HEK293 (cell line): ENCODE results near the gene RPRD1B.

ENCODE experiments used
- CTCF ChIA-PET: fragments of 350-600 bp; formaldehyde crosslinking; extraction: SDS; loops from one replicate; lab custom pipeline; 2021; ENCODE audit warnings: antibody characterized with exemption; lab: Yijun Ruan, JAX
- POLR2A ChIA-PET: fragments of 300-600 bp; formaldehyde crosslinking; extraction: SDS; loops from one replicate; lab custom pipeline; 2020; ENCODE audit warnings: antibody characterized with exemption, inconsistent platforms; lab: Yijun Ruan, JAX
- H3K27ac ChIP-seq: fragments of 200-500 bp; sonication (Bioruptor generic); 2 replicates; pipeline ENCODE4 v1.5.1; 2014; ENCODE audit warnings: low read depth, low read length, control low read depth, inconsistent platforms; ENCODE audit errors: extremely low read depth
- H3K36me3 ChIP-seq, 2 experiments: fragments of 200-500 bp in 1 of 2; sonication (Bioruptor generic) in 1 of 2; 1 replicate in 1 of 2; 2 replicates in 1 of 2; pipeline ENCODE4 v1.5.1; 2014 to 2017; ENCODE audit warnings: inconsistent platforms in 2 of 2, low read length in 2 of 2; ENCODE audit not compliant: control insufficient read depth in 2 of 2, insufficient read depth in 1 of 2
- H3K4me1 ChIP-seq: fragments of 200-500 bp; sonication (Bioruptor generic); 2 replicates; pipeline ENCODE4 v1.5.1; 2014; ENCODE audit warnings: mild to moderate bottlenecking, low read length, inconsistent platforms; ENCODE audit not compliant: control insufficient read depth, insufficient read depth
- H3K4me3 ChIP-seq: 2 replicates; pipeline ENCODE4 v1.5.1; 2011; ENCODE audit warnings: low read depth, mild to moderate bottlenecking, control low read depth, low read length, moderate library complexity
- H3K9me3 ChIP-seq: fragments of 200-500 bp; sonication (Bioruptor generic); 2 replicates; pipeline ENCODE4 v1.5.1; 2014; ENCODE audit warnings: low read depth, low read length, inconsistent platforms; ENCODE audit not compliant: control insufficient read depth, insufficient read depth
- HOXC10 ChIP-seq: sonication (generic); formaldehyde crosslinking; IDR thresholded peaks from 2 replicates; pipeline ENCODE4 v1.8.1; 2023; ENCODE audit warnings: mild to moderate bottlenecking, missing genetic modification reagents
- PRDM10 ChIP-seq: fragments of 450-650 bp; formaldehyde crosslinking; IDR thresholded peaks from 2 replicates; pipeline ENCODE4 v1.5.1; 2016; ENCODE audit warnings: missing biosample characterization, missing genetic modification characterization
- YY2 ChIP-seq: fragments of 450-650 bp; formaldehyde crosslinking; IDR thresholded peaks from 2 replicates; pipeline ENCODE4 v1.5.1; 2016; ENCODE audit warnings: missing biosample characterization, missing genetic modification characterization
- ZFP41 ChIP-seq: fragments of 450-650 bp; formaldehyde crosslinking; IDR thresholded peaks from 2 replicates; pipeline ENCODE4 v1.5.1; 2016; ENCODE audit warnings: missing biosample characterization, missing genetic modification characterization, borderline replicate concordance
- ZNF146 ChIP-seq: fragments of 450-650 bp; formaldehyde crosslinking; IDR thresholded peaks from 2 replicates; pipeline ENCODE4 v1.5.1; 2016; ENCODE audit warnings: missing biosample characterization, missing genetic modification characterization
- ZNF16 ChIP-seq: fragments of 450-650 bp; formaldehyde crosslinking; IDR thresholded peaks from 2 replicates; pipeline ENCODE4 v1.5.1; 2016; ENCODE audit warnings: low read depth, missing biosample characterization, missing genetic modification characterization
- ZNF354C ChIP-seq: fragments of 450-650 bp; formaldehyde crosslinking; IDR thresholded peaks from 2 replicates; pipeline ENCODE4 v1.5.1; 2016; ENCODE audit warnings: missing biosample characterization, missing genetic modification characterization, low read depth, borderline replicate concordance
- ZNF366 ChIP-seq: fragments of 450-650 bp; formaldehyde crosslinking; conservative IDR thresholded peaks from 2 replicates; pipeline ENCODE4 v1.5.1; 2016; ENCODE audit warnings: missing biosample characterization, missing genetic modification characterization
- ZNF449 ChIP-seq: fragments of 450-650 bp; formaldehyde crosslinking; IDR thresholded peaks from 2 replicates; pipeline ENCODE4 v1.5.1; 2017; ENCODE audit warnings: missing biosample characterization, mild to moderate bottlenecking, missing genetic modification characterization, moderate library complexity
- ZNF501 ChIP-seq: fragments of 450-650 bp; formaldehyde crosslinking; IDR thresholded peaks from 2 replicates; pipeline ENCODE4 v1.5.1; 2016; ENCODE audit warnings: missing biosample characterization, missing genetic modification characterization
- ZNF529 ChIP-seq: fragments of 450-650 bp; formaldehyde crosslinking; IDR thresholded peaks from 2 replicates; pipeline ENCODE4 v1.5.1; 2017; ENCODE audit warnings: missing genetic modification characterization, missing biosample characterization; ENCODE audit not compliant: insufficient replicate concordance
- ZNF585B ChIP-seq: fragments of 450-650 bp; formaldehyde crosslinking; IDR thresholded peaks from 2 replicates; pipeline ENCODE4 v1.5.1; 2016; ENCODE audit warnings: missing biosample characterization, missing genetic modification characterization
- ZNF624 ChIP-seq: fragments of 450-650 bp; formaldehyde crosslinking; IDR thresholded peaks from 2 replicates; pipeline ENCODE4 v1.5.1; 2017; ENCODE audit warnings: missing biosample characterization, missing genetic modification characterization
- ZNF76 ChIP-seq: fragments of 450-650 bp; formaldehyde crosslinking; IDR thresholded peaks from 2 replicates; pipeline ENCODE4; 2016; ENCODE audit warnings: low read depth, missing biosample characterization, missing genetic modification characterization, borderline replicate concordance
- ZNF791 ChIP-seq: fragments of 450-650 bp; formaldehyde crosslinking; IDR thresholded peaks from 2 replicates; pipeline ENCODE4 v1.5.1; 2016; ENCODE audit warnings: missing biosample characterization, missing genetic modification characterization
- ZNF837 ChIP-seq: fragments of 450-650 bp; formaldehyde crosslinking; IDR thresholded peaks from 2 replicates; pipeline ENCODE4 v1.5.1; 2016; ENCODE audit warnings: missing biosample characterization, missing genetic modification characterization
- ZSCAN16 ChIP-seq: fragments of 450-650 bp; formaldehyde crosslinking; IDR thresholded peaks from 2 replicates; pipeline ENCODE4 v1.5.1; 2016; ENCODE audit warnings: missing biosample characterization, missing genetic modification characterization
- ZSCAN30 ChIP-seq: fragments of 450-650 bp; IDR thresholded peaks from 2 replicates; pipeline ENCODE4 v1.5.1; 2018; ENCODE audit warnings: missing biosample characterization, mild to moderate bottlenecking, missing genetic modification characterization, moderate library complexity
- TF ChIP-seq, protein P1 (sequence below): fragments of 450-650 bp; formaldehyde crosslinking; IDR thresholded peaks from 2 replicates; pipeline ENCODE4 v1.5.1; 2016; ENCODE audit warnings: missing biosample characterization, missing genetic modification characterization
- TF ChIP-seq, protein P2 (sequence below): fragments of 450-650 bp; IDR thresholded peaks from 2 replicates; pipeline ENCODE4 v1.5.1; 2018; ENCODE audit warnings: missing biosample characterization, mild to moderate bottlenecking, missing genetic modification characterization
- TF ChIP-seq, protein P3 (sequence below): fragments of 450-650 bp; formaldehyde crosslinking; IDR thresholded peaks from 2 replicates; pipeline ENCODE4 v1.5.1; 2016; ENCODE audit warnings: missing biosample characterization, missing genetic modification characterization

RPRD1B gene

GRCh38 chr20:38094373-38094891 lies 60.9 kb downstream of the RPRD1B start (continued):
- TF ChIP-seq ZFP41 (tag by site-specific recombination) (no peak), ZNF585B (tag by site-specific recombination) (no peak), ZSCAN16 (tag by site-specific recombination) (no peak), ZNF146 (tag by site-specific recombination) (no peak), HOXC10 (CRISPR knock-in tag) (no peak), ZNF449 (no peak)
- TF ChIP-seq, all 188 proteins: peak for 0

DNA sequence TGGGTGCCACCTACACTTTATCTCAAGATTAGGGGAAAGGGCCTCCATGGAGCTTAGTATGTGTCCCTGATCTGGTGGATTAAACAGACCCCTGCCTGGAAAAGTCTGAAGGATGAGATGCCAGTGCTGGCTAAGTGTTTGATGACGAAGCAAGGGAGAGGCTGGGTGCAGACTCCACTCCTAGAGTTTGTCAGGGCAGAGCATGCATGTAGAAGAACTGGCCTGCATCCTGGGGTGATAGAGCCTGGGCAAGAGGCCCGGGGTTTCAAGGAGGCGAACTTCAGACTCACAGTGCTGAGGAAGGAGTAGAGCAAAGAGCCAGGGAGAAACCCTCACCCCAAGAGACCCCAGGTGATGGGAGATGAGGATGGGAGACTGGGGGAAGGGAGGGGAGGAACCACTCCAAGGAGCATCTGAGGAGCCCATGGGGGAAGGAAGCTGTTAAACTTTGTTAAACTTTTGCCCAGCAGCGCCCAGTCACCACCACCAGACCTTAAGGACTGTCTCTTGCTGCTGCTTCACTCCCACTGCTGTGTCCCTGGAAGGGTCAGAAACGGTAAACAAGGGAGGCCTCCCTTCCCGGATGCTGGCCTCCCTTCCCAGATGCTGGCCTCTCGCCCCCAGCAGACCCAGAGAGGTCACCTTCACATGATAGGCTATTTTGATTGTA lies 61.6 kb downstream of the RPRD1B start:
- no peak overlapping the region for H3K27ac ChIP-seq
- no peaks in the 10 kb centered on the region for H3K9me3 ChIP-seq
- peaks cover 0 to 13% of the 10 kb centered on the region in 2 experiments; a peak in 1 of 3 replicates for H3K36me3 ChIP-seq
- no peaks in the 10 kb centered on the region for H3K4me1 ChIP-seq
- no peak for TF ChIP-seq ZNF354C (tag by site-specific recombination)
- TF ChIP-seq ZNF624 (tag by site-specific recombination) = no peak
- ChIA-PET POLR2A (no interaction called here), CTCF (no interaction called here)
- H3K4me3 ChIP-seq = no peak overlapping the region

DNA sequence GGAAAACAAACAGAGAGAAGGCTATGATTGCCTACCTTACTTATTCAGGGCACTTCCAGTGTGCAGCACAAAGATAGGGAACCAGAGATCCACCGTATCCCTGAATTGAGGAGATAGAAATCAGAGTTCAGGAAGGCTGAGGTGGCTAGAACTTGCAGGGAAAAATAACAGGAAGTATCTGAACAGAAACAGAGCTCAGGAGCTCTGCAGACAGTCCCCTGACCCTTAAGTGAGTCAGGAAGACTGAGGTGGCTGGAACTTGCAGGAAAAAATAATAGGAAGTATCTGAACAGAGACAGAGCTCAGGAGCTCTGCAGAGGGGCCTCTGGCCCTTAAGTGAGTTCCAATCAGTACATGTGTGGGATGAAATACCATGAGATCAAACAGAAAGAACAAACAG lies 65.4 kb downstream of the RPRD1B start:
- ChIA-PET POLR2A (no interaction called here), CTCF (interaction anchor here (0.7 to 1.2 kb wide), 5 partner anchors 11 to 132 kb away, joined by 3 to 7 read pairs (median 3); no protein-coding TSS in a partner anchor)
- no peak overlapping the region for H3K27ac ChIP-seq
- TF ChIP-seq ZNF501 (tag by site-specific recombination) (no peak), PRDM10 (tag by site-specific recombination) (no peak), ZNF791 (tag by site-specific recombination) (no peak), ZNF529 (no peak), ZNF16 (tag by site-specific recombination) (no peak), ZNF366 (tag by site-specific recombination) (no peak), ZNF76 (tag by site-specific recombination) (no peak), ZNF837 (tag by site-specific recombination) (no peak), ZNF146 (tag by site-specific recombination) (no peak), ZSCAN30 (tag by site-specific recombination) (no peak), YY2 (tag by site-specific recombination) (no peak)
- TF ChIP-seq, protein P1, sequence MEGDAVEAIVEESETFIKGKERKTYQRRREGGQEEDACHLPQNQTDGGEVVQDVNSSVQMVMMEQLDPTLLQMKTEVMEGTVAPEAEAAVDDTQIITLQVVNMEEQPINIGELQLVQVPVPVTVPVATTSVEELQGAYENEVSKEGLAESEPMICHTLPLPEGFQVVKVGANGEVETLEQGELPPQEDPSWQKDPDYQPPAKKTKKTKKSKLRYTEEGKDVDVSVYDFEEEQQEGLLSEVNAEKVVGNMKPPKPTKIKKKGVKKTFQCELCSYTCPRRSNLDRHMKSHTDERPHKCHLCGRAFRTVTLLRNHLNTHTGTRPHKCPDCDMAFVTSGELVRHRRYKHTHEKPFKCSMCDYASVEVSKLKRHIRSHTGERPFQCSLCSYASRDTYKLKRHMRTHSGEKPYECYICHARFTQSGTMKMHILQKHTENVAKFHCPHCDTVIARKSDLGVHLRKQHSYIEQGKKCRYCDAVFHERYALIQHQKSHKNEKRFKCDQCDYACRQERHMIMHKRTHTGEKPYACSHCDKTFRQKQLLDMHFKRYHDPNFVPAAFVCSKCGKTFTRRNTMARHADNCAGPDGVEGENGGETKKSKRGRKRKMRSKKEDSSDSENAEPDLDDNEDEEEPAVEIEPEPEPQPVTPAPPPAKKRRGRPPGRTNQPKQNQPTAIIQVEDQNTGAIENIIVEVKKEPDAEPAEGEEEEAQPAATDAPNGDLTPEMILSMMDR (tag by site-specific recombination) = no peak
- TF ChIP-seq, protein P2, sequence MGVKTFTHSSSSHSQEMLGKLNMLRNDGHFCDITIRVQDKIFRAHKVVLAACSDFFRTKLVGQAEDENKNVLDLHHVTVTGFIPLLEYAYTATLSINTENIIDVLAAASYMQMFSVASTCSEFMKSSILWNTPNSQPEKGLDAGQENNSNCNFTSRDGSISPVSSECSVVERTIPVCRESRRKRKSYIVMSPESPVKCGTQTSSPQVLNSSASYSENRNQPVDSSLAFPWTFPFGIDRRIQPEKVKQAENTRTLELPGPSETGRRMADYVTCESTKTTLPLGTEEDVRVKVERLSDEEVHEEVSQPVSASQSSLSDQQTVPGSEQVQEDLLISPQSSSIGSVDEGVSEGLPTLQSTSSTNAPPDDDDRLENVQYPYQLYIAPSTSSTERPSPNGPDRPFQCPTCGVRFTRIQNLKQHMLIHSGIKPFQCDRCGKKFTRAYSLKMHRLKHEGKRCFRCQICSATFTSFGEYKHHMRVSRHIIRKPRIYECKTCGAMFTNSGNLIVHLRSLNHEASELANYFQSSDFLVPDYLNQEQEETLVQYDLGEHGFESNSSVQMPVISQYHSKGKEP = no peak
- TF ChIP-seq, protein P3, sequence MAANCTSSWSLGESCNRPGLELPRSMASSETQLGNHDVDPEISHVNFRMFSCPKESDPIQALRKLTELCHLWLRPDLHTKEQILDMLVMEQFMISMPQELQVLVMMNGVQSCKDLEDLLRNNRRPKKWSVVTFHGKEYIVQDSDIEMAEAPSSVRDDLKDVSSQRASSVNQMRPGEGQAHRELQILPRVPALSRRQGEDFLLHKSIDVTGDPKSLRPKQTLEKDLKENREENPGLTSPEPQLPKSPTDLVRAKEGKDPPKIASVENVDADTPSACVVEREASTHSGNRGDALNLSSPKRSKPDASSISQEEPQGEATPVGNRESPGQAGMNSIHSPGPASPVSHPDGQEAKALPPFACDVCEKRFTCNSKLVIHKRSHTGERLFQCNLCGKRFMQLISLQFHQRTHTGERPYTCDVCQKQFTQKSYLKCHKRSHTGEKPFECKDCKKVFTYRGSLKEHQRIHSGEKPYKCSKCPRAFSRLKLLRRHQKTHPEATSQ (tag by site-specific recombination) = no peak
- no peaks in the 10 kb centered on the region; the same call in 1 of the 2 replicates for H3K9me3 ChIP-seq
- no peaks in the 10 kb centered on the region for H3K4me1 ChIP-seq
- H3K36me3 ChIP-seq = no peaks in the 10 kb centered on the region
- no peak overlapping the region for H3K4me3 ChIP-seq
